ENCODE measurements around the gene DDIT3. TPM values are rescaled to one million over a fixed set of nuclear protein-coding genes. Genes with fewer than 3 reads are reported as not detected.

DDIT3 gene
- total RNA-seq, 1 donor from 2014 or later: 15.0 TPM

- H3K4me3 Mint-ChIP-seq: peak overlapping the region; percentile 64
- H3K27ac Mint-ChIP-seq (ENCODE audit: unreplicated experiment): no peak overlapping the region
- H3K4me1 Mint-ChIP-seq: peaks cover 25% of the 10 kb centered on the region
- H3K27me3 Mint-ChIP-seq (ENCODE audit: low read depth): no peaks in the 10 kb centered on the region
- DNase-seq (ENCODE audit: low read depth, low spot score): no peak
- peaks cover 14% of the 10 kb centered on the region for H3K36me3 Mint-ChIP-seq (ENCODE audit: low read depth)
- peak; percentile 42 for TF ChIP-seq CTCF (conservative IDR thresholded peaks at IDR 0.05)
- no peaks in the 10 kb centered on the region for H3K9me3 Mint-ChIP-seq
Measured at GRCh38 chr12:57491393-57492280, 28.7 kb downstream of the DDIT3 start.

GRCh38 chr12:57490126-57490525 is 30.2 kb downstream of the DDIT3 start:
- H3K27me3 Mint-ChIP-seq (ENCODE audit: low read depth): peaks cover 3% of the 10 kb centered on the region
- no peak for TF ChIP-seq CTCF (conservative IDR thresholded peaks at IDR 0.05)
- H3K9me3 Mint-ChIP-seq: no peaks in the 10 kb centered on the region
- peaks cover 25% of the 10 kb centered on the region for H3K4me1 Mint-ChIP-seq
- no peak overlapping the region for H3K27ac Mint-ChIP-seq (ENCODE audit: unreplicated experiment)
- peaks cover 14% of the 10 kb centered on the region for H3K36me3 Mint-ChIP-seq (ENCODE audit: low read depth)
- peak overlapping the region; percentile 97 for H3K4me3 Mint-ChIP-seq
- no peak for DNase-seq (ENCODE audit: low read depth, low spot score)

GRCh38 chr12:57489157-57489641 is 31.1 kb downstream of the DDIT3 start:
- no peak for TF ChIP-seq CTCF (conservative IDR thresholded peaks at IDR 0.05)

GRCh38 chr12:57488402-57489156 is 31.7 kb downstream of the DDIT3 start:
- Mint-ChIP-seq H3K27me3 (ENCODE audit: low read depth) (peaks cover 4% of the 10 kb centered on the region), H3K4me3 (peak overlapping the region; percentile 97), H3K27ac (ENCODE audit: unreplicated experiment) (peak overlapping the region; percentile 96), H3K9me3 (no peaks in the 10 kb centered on the region), H3K4me1 (peaks cover 25% of the 10 kb centered on the region), H3K36me3 (ENCODE audit: low read depth) (peaks cover 14% of the 10 kb centered on the region)
- no peak for TF ChIP-seq CTCF (conservative IDR thresholded peaks at IDR 0.05)
- DNase-seq (ENCODE audit: low read depth, low spot score): no peak

More at GRCh38 chr12:57489157-57489641, 31.1 kb downstream of the DDIT3 start:
- peak overlapping the region; percentile 97 for H3K4me3 Mint-ChIP-seq
- DNase-seq (ENCODE audit: low read depth, low spot score): no peak
- H3K9me3 Mint-ChIP-seq: no peaks in the 10 kb centered on the region
- H3K4me1 Mint-ChIP-seq: peaks cover 25% of the 10 kb centered on the region
- peak overlapping the region; percentile 96 for H3K27ac Mint-ChIP-seq (ENCODE audit: unreplicated experiment)
- peaks cover 3% of the 10 kb centered on the region for H3K27me3 Mint-ChIP-seq (ENCODE audit: low read depth)
- peaks cover 14% of the 10 kb centered on the region for H3K36me3 Mint-ChIP-seq (ENCODE audit: low read depth)

- Mint-ChIP-seq H3K27ac (ENCODE audit: unreplicated experiment) (peak within 1 kb of the TSS; percentile 96), H3K27me3 (ENCODE audit: low read depth) (peaks cover 11% of the 10 kb centered on the region), H3K9me3 (no peaks in the 10 kb centered on the region), H3K36me3 (ENCODE audit: low read depth) (peaks cover 11% of the 10 kb centered on the region), H3K4me3 (peak within 1 kb of the TSS; percentile 97), H3K4me1 (peaks cover 25% of the 10 kb centered on the region)
- DNase-seq (ENCODE audit: low read depth, low spot score): peak; percentile 77
- no peak for TF ChIP-seq CTCF (conservative IDR thresholded peaks at IDR 0.05)
Measured at GRCh38 chr12:57487597-57488401, 32.5 kb downstream of the DDIT3 start, which contains the start of gene MARS1. Gene MARS1, plus strand, starts transcription at chr12:57488068. Its CDS starts 23 bp downstream, at chr12:57488091.
